ENCODE results near the gene MYRFL.

DNA sequence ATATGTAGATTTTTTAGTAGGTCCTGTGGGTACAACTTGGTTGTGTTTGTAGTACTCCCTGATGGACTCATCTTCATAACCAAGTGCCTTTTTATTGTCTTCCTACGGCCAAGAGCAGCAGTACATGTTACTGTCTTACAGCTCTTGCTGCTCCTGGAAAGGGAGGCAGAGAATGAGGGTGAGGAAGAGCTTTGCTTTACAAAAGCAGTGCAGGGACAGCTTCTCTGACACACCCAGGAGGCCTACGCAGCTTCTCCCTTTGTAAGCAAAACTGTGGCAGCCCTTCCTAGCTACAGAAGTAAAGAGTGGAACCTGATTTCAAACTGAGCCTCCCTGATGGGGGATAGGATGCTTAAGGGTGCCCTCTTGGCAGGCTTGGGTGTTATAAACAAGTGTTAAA lies 18.6 kb downstream of the MYRFL start:
- TF ChIP-seq, protein P1, sequence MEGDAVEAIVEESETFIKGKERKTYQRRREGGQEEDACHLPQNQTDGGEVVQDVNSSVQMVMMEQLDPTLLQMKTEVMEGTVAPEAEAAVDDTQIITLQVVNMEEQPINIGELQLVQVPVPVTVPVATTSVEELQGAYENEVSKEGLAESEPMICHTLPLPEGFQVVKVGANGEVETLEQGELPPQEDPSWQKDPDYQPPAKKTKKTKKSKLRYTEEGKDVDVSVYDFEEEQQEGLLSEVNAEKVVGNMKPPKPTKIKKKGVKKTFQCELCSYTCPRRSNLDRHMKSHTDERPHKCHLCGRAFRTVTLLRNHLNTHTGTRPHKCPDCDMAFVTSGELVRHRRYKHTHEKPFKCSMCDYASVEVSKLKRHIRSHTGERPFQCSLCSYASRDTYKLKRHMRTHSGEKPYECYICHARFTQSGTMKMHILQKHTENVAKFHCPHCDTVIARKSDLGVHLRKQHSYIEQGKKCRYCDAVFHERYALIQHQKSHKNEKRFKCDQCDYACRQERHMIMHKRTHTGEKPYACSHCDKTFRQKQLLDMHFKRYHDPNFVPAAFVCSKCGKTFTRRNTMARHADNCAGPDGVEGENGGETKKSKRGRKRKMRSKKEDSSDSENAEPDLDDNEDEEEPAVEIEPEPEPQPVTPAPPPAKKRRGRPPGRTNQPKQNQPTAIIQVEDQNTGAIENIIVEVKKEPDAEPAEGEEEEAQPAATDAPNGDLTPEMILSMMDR (conservative IDR thresholded peaks at IDR 0.05 in 1 of 2, IDR thresholded peaks at IDR 0.05 in 1 of 2; ENCODE audit: extremely low read depth in 1 of 2, insufficient read depth in 1 of 2, low read depth in 1 of 2, low read length in 2 of 2): no peak
- TF ChIP-seq EZH2 (IDR thresholded peaks at IDR 0.05; ENCODE audit: borderline replicate concordance, low read length): no peak
